IMR-90 (cell line): ENCODE measurements around the gene MRPS33. TPM values are rescaled to one million over a fixed set of nuclear protein-coding genes. Genes with fewer than 3 reads are reported as not detected.

ENCODE experiments used
- ATAC-seq: fragments of 200-7000 bp; cut with Tn5 transposase; 2 replicates; pipeline ENCODE4 v1.9.1; 2020; ENCODE audit warnings: low read depth, mild to moderate bottlenecking, moderate library complexity
- BruUV-seq: library from RNA; stranded (reverse); fragments of 400-500 nt; replicated peaks from 2 replicates; lab custom pipeline; 2021; lab: Mats Ljungman, UMichigan
- CTCF ChIA-PET: fragments of 300-600 bp; formaldehyde crosslinking; extraction: SDS; loops from one replicate; lab custom pipeline; 2021; ENCODE audit warnings: antibody characterized with exemption; lab: Yijun Ruan, JAX
- POLR2A ChIA-PET: fragments of 300-600 bp; sonication (Branson Sonifier 250); formaldehyde crosslinking; loops from one replicate; lab custom pipeline; 2022; ENCODE audit warnings: antibody characterized with exemption; ENCODE audit not compliant: unreplicated experiment; lab: Charles Lee
- DNase-seq: peaks from one replicate; pipeline ENCODE4 v3.0.0; 2013
- H2AFZ ChIP-seq: replicated peaks from 2 replicates; pipeline ENCODE3; 2013; ENCODE audit warnings: low read length, mild to moderate bottlenecking; ENCODE audit not compliant: poor library complexity
- H2AK5ac ChIP-seq: 2 replicates; pipeline ENCODE4 v1.6.1; 2013; ENCODE audit warnings: low read depth, low read length, inconsistent platforms
- H2AK9ac ChIP-seq: replicated peaks from 2 replicates; pipeline ENCODE3; 2013; ENCODE audit warnings: mild to moderate bottlenecking, low read depth, low read length, moderate library complexity; ENCODE audit not compliant: poor library complexity
- H2BK120ac ChIP-seq: 2 replicates; pipeline ENCODE4 v1.6.1; 2013; ENCODE audit warnings: low read depth, low read length, inconsistent platforms
- H2BK15ac ChIP-seq: 3 replicates; pipeline ENCODE4 v1.6.1; 2013; ENCODE audit warnings: low read depth, low read length, inconsistent platforms
- H2BK20ac ChIP-seq: 2 replicates; pipeline ENCODE4 v1.6.1; 2013; ENCODE audit warnings: low read depth, mild to moderate bottlenecking, inconsistent platforms, low read length, moderate library complexity
- H2BK5ac ChIP-seq: 2 replicates; pipeline ENCODE4 v1.6.1; 2013; ENCODE audit warnings: mild to moderate bottlenecking, low read depth, low read length, inconsistent platforms; ENCODE audit not compliant: poor library complexity, severe bottlenecking
- H3K14ac ChIP-seq: replicated peaks from 2 replicates; pipeline ENCODE4 v1.6.1; 2013; ENCODE audit warnings: low read depth, low read length, inconsistent platforms
- H3K18ac ChIP-seq: 2 replicates; pipeline ENCODE4 v1.6.1; 2013; ENCODE audit warnings: low read depth, low read length, control low read depth
- H3K23ac ChIP-seq: 2 replicates; pipeline ENCODE4 v1.6.1; 2013; ENCODE audit warnings: low read depth, low read length, inconsistent platforms
- H3K27ac ChIP-seq: 2 replicates; pipeline ENCODE4 v1.5.1; 2013; ENCODE audit warnings: mild to moderate bottlenecking, control low read depth, low read length; ENCODE audit not compliant: insufficient read depth
- H3K27me3 ChIP-seq: 2 replicates; pipeline ENCODE4 v1.6.1; 2013; ENCODE audit warnings: low read length; ENCODE audit not compliant: control insufficient read depth, insufficient read depth
- H3K36me3 ChIP-seq: 2 replicates; pipeline ENCODE4 v1.6.1; 2013; ENCODE audit warnings: low read length, mixed read lengths; ENCODE audit not compliant: control insufficient read depth, insufficient read depth
- H3K4ac ChIP-seq: 2 replicates; pipeline ENCODE4 v1.6.1; 2013; ENCODE audit warnings: low read depth, low read length, inconsistent platforms
- H3K4me1 ChIP-seq: 2 replicates; pipeline ENCODE4 v1.6.1; 2013; ENCODE audit warnings: low read length, mixed read lengths; ENCODE audit not compliant: control insufficient read depth, insufficient read depth
- H3K4me2 ChIP-seq: 2 replicates; pipeline ENCODE4 v1.6.1; 2013; ENCODE audit warnings: low read depth, mild to moderate bottlenecking, control low read depth, low read length, moderate library complexity
- H3K4me3 ChIP-seq: 2 replicates; pipeline ENCODE4 v1.5.1; 2013; ENCODE audit warnings: low read depth, mild to moderate bottlenecking, control low read depth, low read length, moderate library complexity; ENCODE audit not compliant: insufficient read depth
- H3K56ac ChIP-seq: 2 replicates; pipeline ENCODE4 v1.6.1; 2013; ENCODE audit warnings: low read length, inconsistent platforms; ENCODE audit not compliant: insufficient read depth; ENCODE audit errors: extremely low read depth
- H3K79me1 ChIP-seq, 2 experiments: 2 replicates each; pipeline ENCODE4 v1.6.1; 2013; ENCODE audit warnings: low read length in 2 of 2, inconsistent platforms in 1 of 2, low read depth in 1 of 2
- H3K9ac ChIP-seq: 2 replicates; pipeline ENCODE4 v1.6.1; 2013; ENCODE audit warnings: low read depth, low read length, control low read depth
- H3K9me1 ChIP-seq: 2 replicates; pipeline ENCODE4 v1.6.1; 2013; ENCODE audit warnings: low read length, inconsistent platforms; ENCODE audit not compliant: insufficient read depth
- H3K9me3 ChIP-seq: 2 replicates; pipeline ENCODE4 v1.6.1; 2013; ENCODE audit warnings: low read length; ENCODE audit not compliant: control insufficient read depth, insufficient read depth
- H4K20me1 ChIP-seq: 2 replicates; pipeline ENCODE4 v1.6.1; 2013; ENCODE audit warnings: low read length, inconsistent platforms; ENCODE audit not compliant: insufficient read depth
- H4K5ac ChIP-seq: 2 replicates; pipeline ENCODE4 v1.6.1; 2013; ENCODE audit warnings: mild to moderate bottlenecking, low read depth, low read length, control low read depth
- H4K8ac ChIP-seq, 2 experiments: 2 replicates each; pipeline ENCODE4 v1.6.1; 2013; ENCODE audit warnings: low read depth in 2 of 2, low read length in 2 of 2, control low read depth in 1 of 2, inconsistent platforms in 1 of 2
- H4K91ac ChIP-seq: 2 replicates; pipeline ENCODE4 v1.6.1; 2013; ENCODE audit warnings: low read depth, low read length, inconsistent platforms; ENCODE audit not compliant: insufficient read depth
- BHLHE40 ChIP-seq: fragments of 150-350 bp; IDR thresholded peaks from 2 replicates; pipeline ENCODE4 v1.6.1; 2016; ENCODE audit warnings: mild to moderate bottlenecking, low read depth, low read length
- CEBPB ChIP-seq: IDR thresholded peaks from 2 replicates; pipeline ENCODE4 v1.6.1; 2012; ENCODE audit warnings: low read depth, low read length, improper control_type of control experiment
- CHD1 ChIP-seq: IDR thresholded peaks from 2 replicates; pipeline ENCODE4 v1.6.1; 2012; ENCODE audit warnings: low read depth, low read length, improper control_type of control experiment
- CTCF ChIP-seq: conservative IDR thresholded peaks from 2 replicates; pipeline ENCODE4 v1.5.1; 2012; ENCODE audit warnings: mild to moderate bottlenecking, low read depth, low read length, improper control_type of control experiment
- ELK1 ChIP-seq: fragments of 150-350 bp; IDR thresholded peaks from 2 replicates; pipeline ENCODE4 v1.6.1; 2016; ENCODE audit warnings: low read depth, mild to moderate bottlenecking, low read length, moderate library complexity, borderline replicate concordance
- FOS ChIP-seq: fragments of 150-350 bp; IDR thresholded peaks from 2 replicates; pipeline ENCODE4 v1.6.1; 2016; ENCODE audit warnings: low read depth, low read length
- MAFK ChIP-seq: IDR thresholded peaks from 2 replicates; pipeline ENCODE4 v1.6.1; 2012; ENCODE audit warnings: low read depth, low read length, improper control_type of control experiment
- MAZ ChIP-seq: IDR thresholded peaks from 2 replicates; pipeline ENCODE4 v1.6.1; 2012; ENCODE audit warnings: low read depth, mild to moderate bottlenecking, low read length, improper control_type of control experiment, moderate library complexity, borderline replicate concordance
- MXI1 ChIP-seq: IDR thresholded peaks from 2 replicates; pipeline ENCODE4 v1.6.1; 2012; ENCODE audit warnings: low read depth, mild to moderate bottlenecking, low read length, moderate library complexity, borderline replicate concordance
- NFE2L2 ChIP-seq: fragments of 150-350 bp; IDR thresholded peaks from 2 replicates; pipeline ENCODE4 v1.6.1; 2016; ENCODE audit warnings: low read depth, mild to moderate bottlenecking, low read length
- POLR2A ChIP-seq: IDR thresholded peaks from 2 replicates; pipeline ENCODE4 v1.6.1; 2012; ENCODE audit warnings: mild to moderate bottlenecking, low read depth, low read length
- RAD21 ChIP-seq: IDR thresholded peaks from 2 replicates; pipeline ENCODE4 v1.6.1; 2012; ENCODE audit warnings: low read length, improper control_type of control experiment
- RCOR1 ChIP-seq: IDR thresholded peaks from 2 replicates; pipeline ENCODE4 v1.6.1; 2012; ENCODE audit warnings: mild to moderate bottlenecking, low read length, improper control_type of control experiment; ENCODE audit not compliant: insufficient replicate concordance
- RFX5 ChIP-seq: IDR thresholded peaks from 2 replicates; pipeline ENCODE4 v1.8.0; 2012; ENCODE audit warnings: low read depth, mild to moderate bottlenecking, low read length, moderate library complexity
- SMC3 ChIP-seq: fragments of 150-350 bp; IDR thresholded peaks from 2 replicates; pipeline ENCODE4 v1.6.1; 2016; ENCODE audit warnings: low read depth, mild to moderate bottlenecking, antibody characterized with exemption, low read length, moderate library complexity
- USF2 ChIP-seq: fragments of 150-350 bp; IDR thresholded peaks from 2 replicates; pipeline ENCODE4 v1.6.1; 2017; ENCODE audit warnings: mild to moderate bottlenecking, antibody characterized with exemption, low read length, low read depth
- WGBS, 2 experiments: methylation state at CpG; one replicate each; pipeline versions ENCODE4 v1.1.5 to v1.1.7; 2013; ENCODE audit warnings: missing lambda C conversion rate in 2 of 2; ENCODE audit not compliant: insufficient read length in 1 of 2; ENCODE audit errors: extremely low coverage in 2 of 2; 5-methylcytosine and 5-hydroxymethylcytosine counted together
- dilution Hi-C: fragments of 300-500 bp; cut with HindIII; formaldehyde crosslinking; loops from one replicate; pipeline ENCODE4 v1.14.3; 2018; ENCODE audit warnings: low sequenced_read_pairs; ENCODE audit not compliant: unreplicated experiment
- in situ Hi-C: fragments of 300-500 bp; cut with MboI; formaldehyde crosslinking; loops from 3 replicates; pipeline ENCODE4 v1.14.3; 2019; ENCODE audit warnings: low sequenced_read_pairs, inconsistent platforms, mixed read lengths
- intact Hi-C: fragments of 100-400 bp; cut with micrococcal nuclease; formaldehyde crosslinking; loops from 2 replicates; pipeline ENCODE4 v1.10.0; 2022
- polyA plus RNA-seq, 3 experiments: library from polyadenylated mRNA; depleted of rRNA; stranded (reverse); fragments of >200 nt; gene quantifications; 2 replicates each; pipeline ENCODE4 v1.2.3, GENCODE V29; 2012; ENCODE audit warnings: low replicate concordance in 1 of 3
- total RNA-seq: library from RNA; depleted of rRNA; stranded (reverse); fragments of >200 nt; gene quantifications from 2 replicates; pipeline ENCODE4 v1.2.3, GENCODE V29; 2012

Gene MRPS33
- total and polyA plus RNA-seq, 2 of the 4 experiments (the other 2 are of a cell fraction) = 14.5 to 33.8 TPM

- peak overlapping the region; percentile 64; the same call in 1 of the 2 replicates for H3K23ac ChIP-seq
- peaks cover 2% of the 10 kb centered on the region; the same call in 1 of the 2 replicates for H3K4me1 ChIP-seq
- 0 out of 2 replicates have a peak overlapping the region, but pooled peaks have one; percentile 31 for H2AK5ac ChIP-seq
- ChIA-PET CTCF (interaction anchor here (0.6 to 1.1 kb wide), 3 partner anchors 163 to 636 kb away, joined by 3 to 4 read pairs (median 4); no protein-coding TSS in a partner anchor), POLR2A (no interaction called here)
- in situ Hi-C loops (loop anchor here (5.0 to 25.0 kb wide), 2 partner anchors 202 to 502 kb away; no protein-coding TSS in a partner anchor), intact Hi-C loops (loop anchor here (1.0 to 2.0 kb wide), 5 partner anchors 59 to 724 kb away; partner anchors contain the start of genes AGK and SSBP1), dilution Hi-C loops (no loop called here)
- no peaks in the 10 kb centered on the region for H4K20me1 ChIP-seq
- H3K14ac ChIP-seq = peak overlapping the region; percentile 96
- H4K8ac ChIP-seq = peak overlapping the region; percentile 98 to 99
- peak overlapping the region; percentile 98 for H4K91ac ChIP-seq
- WGBS, 2 experiments = no CpG with 5 or more reads among the region's 14 CpGs
- H3K56ac ChIP-seq = peak overlapping the region; percentile 83
- no peaks in the 10 kb centered on the region for H3K27me3 ChIP-seq
- peak overlapping the region; percentile 99 for H2AFZ ChIP-seq
- no peak overlapping the region for H2BK15ac ChIP-seq
- H2AK9ac ChIP-seq = peak overlapping the region; percentile 65
- no peaks in the 10 kb centered on the region for H3K9me3 ChIP-seq
- ATAC-seq (peak; percentile 3), DNase-seq (peak; percentile 5)
- no TSS peak for BruUV-seq
- TF ChIP-seq FOS (no peak), NFE2L2 (no peak), CTCF (no peak), POLR2A (no peak), RFX5 (no peak), USF2 (no peak), MAZ (no peak), CEBPB (no peak), ELK1 (no peak), RCOR1 (no peak), RAD21 (no peak), CHD1 (no peak), SMC3 (no peak), BHLHE40 (no peak), MAFK (no peak), MXI1 (no peak)
- H3K18ac ChIP-seq = peak overlapping the region; percentile 4; the same call in 1 of the 2 replicates
- no peak overlapping the region for H2BK20ac ChIP-seq
- peak overlapping the region; percentile 65 for H3K4me2 ChIP-seq
- peak overlapping the region; percentile 71 for H4K5ac ChIP-seq
- peak overlapping the region; percentile 32 for H2BK5ac ChIP-seq
- H3K36me3 ChIP-seq = no peaks in the 10 kb centered on the region
- peaks cover 10 to 23% of the 10 kb centered on the region in 2 experiments for H3K79me1 ChIP-seq
- H3K27ac ChIP-seq = peak overlapping the region; percentile 22; the same call in 1 of the 2 replicates
- H2BK120ac ChIP-seq = no peak overlapping the region
- peaks cover 3% of the 10 kb centered on the region; the same call in 1 of the 2 replicates for H3K9me1 ChIP-seq
- H3K9ac ChIP-seq = peak overlapping the region; percentile 78
- peak overlapping the region; percentile 95 for H3K4ac ChIP-seq
- peak overlapping the region; percentile 71 for H3K4me3 ChIP-seq
These were observed 628 bp downstream of the MRPS33 start for GRCh38 chr7:141014125-141014523.
